ENCODE measurements around the gene DQX1. TPM values are rescaled to one million over a fixed set of nuclear protein-coding genes. Genes with fewer than 3 reads are reported as not detected.
A peak's percentile ranks its signal among the peaks of the same experiment; 100 is the strongest.
"Not testable (repeated sequence)": the region's sequence is repeated elsewhere in the genome, so short reads cannot be mapped to it uniquely, and the experiment has no call there.

The DQX1 gene
- total RNA-seq, 1 donor from 2014 or later = not detected

DNA sequence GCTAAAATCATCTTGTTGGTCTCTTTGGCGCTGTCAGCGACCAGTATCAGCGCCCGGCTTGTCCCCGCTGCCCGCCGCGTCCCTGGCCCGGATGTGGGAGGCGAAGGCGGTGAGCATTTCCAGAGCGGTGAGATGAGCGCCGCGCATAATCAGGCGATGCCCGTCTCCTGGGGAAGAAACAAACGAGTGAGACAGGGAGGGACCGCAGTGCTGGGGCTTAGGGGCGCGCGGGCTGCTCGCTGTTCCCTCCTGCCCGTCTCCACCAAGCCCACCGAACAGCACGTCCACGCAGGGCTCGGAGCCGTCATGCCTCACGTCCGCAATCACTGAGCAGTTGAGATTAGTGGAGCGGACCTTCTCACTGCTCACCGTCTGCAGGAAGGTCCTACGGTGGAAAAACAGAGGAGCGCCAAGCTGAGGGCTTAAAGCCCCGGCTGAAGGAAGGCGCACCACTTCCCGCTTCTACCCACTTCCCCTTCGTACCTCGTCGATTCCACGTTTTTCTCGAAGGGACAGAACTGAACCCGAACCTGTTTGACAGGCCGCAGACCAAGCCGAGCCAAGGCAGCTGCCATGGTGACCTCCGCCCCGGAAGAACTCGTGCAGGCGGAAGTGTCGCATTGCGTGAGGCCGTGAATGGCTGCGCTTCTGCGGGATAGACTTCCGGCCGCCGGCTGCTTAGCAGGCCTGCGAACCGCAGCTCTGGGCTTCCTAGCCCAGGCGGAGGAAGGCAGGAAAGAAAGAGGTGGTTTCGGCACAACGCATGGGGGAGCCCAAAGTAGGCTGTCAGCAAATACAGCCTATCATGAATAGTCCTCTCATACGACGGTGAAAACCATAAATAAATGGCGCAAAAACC, 53.7 kb downstream of the DQX1 start, which contains the start of gene MRPL53:
Gene MRPL53, minus strand, starts transcription at position 595 of the 859 bp plus-strand sequence. Its CDS starts 20 bp downstream, at position 575.
- peak; percentile 75 for DNase-seq (ENCODE audit: extremely low read depth, low read depth, low spot score)

DNA sequence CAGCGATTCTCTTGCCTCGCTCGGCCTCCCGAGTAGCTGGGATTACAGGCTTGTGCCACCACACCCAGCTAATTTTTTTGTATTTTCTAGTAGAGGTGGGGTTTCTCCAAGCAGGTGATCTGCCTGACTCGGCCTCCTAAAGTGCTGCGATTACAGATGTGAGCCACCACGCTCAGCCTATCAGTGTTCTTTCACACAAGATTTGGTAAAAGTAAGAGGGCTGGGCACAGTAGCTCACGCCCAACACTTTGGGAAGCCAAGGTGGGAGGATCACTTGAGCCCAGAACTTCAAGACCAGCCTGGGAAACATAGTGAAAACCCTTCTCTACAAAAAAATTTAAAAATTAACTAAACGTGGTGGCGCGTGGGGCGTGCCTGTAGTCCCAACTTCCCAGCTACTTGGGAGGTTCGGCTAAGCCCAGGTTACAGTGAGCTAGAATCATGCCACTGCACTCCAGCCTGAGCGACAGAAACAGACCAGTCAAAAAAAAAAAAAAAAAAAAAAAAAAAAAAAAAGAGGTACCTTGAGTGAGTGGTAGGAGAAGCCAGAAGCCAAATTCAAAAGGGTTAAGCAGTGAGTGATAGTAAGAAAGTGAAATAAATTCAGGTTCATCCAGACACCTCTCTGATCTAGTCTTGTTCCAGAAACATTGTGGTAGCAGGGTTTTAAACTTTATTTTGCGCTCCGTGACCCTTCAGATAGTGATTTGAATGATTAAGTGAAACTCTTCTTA, 54.5 kb downstream of the DQX1 start:
- no peak for DNase-seq (ENCODE audit: extremely low read depth, low read depth, low spot score)

- DNase-seq (ENCODE audit: extremely low read depth, low read depth, low spot score) = not testable (repeated sequence)
Observed at GRCh38 chr2:74470742-74471141, 55.3 kb downstream of the DQX1 start.

Other genes starting within 250 kb of the DQX1 start
- 0.10 and 0.18 TPM in 2 replicates for gene SLC4A5, start 182.8 kb downstream of the DQX1 start, total RNA-seq
- 152 and 167 TPM in 2 replicates for gene DCTN1, start 145.9 kb downstream of the DQX1 start, total RNA-seq
- gene C2orf81, start 104.6 kb downstream of the DQX1 start, total RNA-seq = 0.34 and 0.82 TPM in 2 replicates
- gene WDR54, start 104.5 kb downstream of the DQX1 start, total RNA-seq = 29.1 and 35.6 TPM in 2 replicates
- gene RTKN, start 84.3 kb downstream of the DQX1 start, total RNA-seq = 11.2 and 14.5 TPM in 2 replicates
- 17.2 and 21.7 TPM in 2 replicates for gene INO80B, start 71.1 kb downstream of the DQX1 start, total RNA-seq
- gene WBP1, start 67.8 kb downstream of the DQX1 start, total RNA-seq = 41.0 and 50.8 TPM in 2 replicates
- 94.6 and 120 TPM in 2 replicates for gene MOGS, start 60.8 kb downstream of the DQX1 start, total RNA-seq
- gene MRPL53, start 53.6 kb downstream of the DQX1 start, total RNA-seq = 12.7 and 17.0 TPM in 2 replicates
- gene CCDC142, start 43.2 kb downstream of the DQX1 start, total RNA-seq = 12.5 and 19.3 TPM in 2 replicates
- gene TTC31, start 43.1 kb downstream of the DQX1 start, total RNA-seq = 14.1 and 37.5 TPM in 2 replicates
- gene LBX2, start 26.6 kb downstream of the DQX1 start, total RNA-seq = 3.9 and 4.3 TPM in 2 replicates
- 10.9 and 14.4 TPM in 2 replicates for gene PCGF1, start 18.5 kb downstream of the DQX1 start, total RNA-seq
- not detected in 2 replicates for gene TLX2, start 11.8 kb downstream of the DQX1 start, total RNA-seq
- gene AUP1, start 3.5 kb upstream of the DQX1 start, total RNA-seq = 102 and 136 TPM in 2 replicates
- 30.6 TPM in 2 replicates for gene HTRA2, start 3.7 kb upstream of the DQX1 start, total RNA-seq
- 1.1 and 2.7 TPM in 2 replicates for gene LOXL3, start 27.7 kb upstream of the DQX1 start, total RNA-seq
- 12.9 and 17.2 TPM in 2 replicates for gene DOK1, start 28.5 kb upstream of the DQX1 start, total RNA-seq
- gene M1AP, start 122.1 kb upstream of the DQX1 start, total RNA-seq = not detected in 2 replicates
- gene SEMA4F, start 128.0 kb upstream of the DQX1 start, total RNA-seq = 8.1 and 11.3 TPM in 2 replicates